Activated CD4-positive, CD25-positive, alpha-beta regulatory T cell treated with anti-CD3 and anti-CD28 coated beads, Interleukin-2, amount 50 U/mL, for 72 hours (primary cell): Measurements from ENCODE around the gene TFCP2L1.
A peak's percentile ranks its signal among the peaks of the same experiment; 100 is the strongest.

Source experiments
- DNase-seq: peaks from one replicate; pipeline ENCODE4 v3.0.0; 2021

Gene TFCP2L1

GRCh38 chr2:121212661-121213325 is 72.2 kb downstream of the TFCP2L1 start:
- DNase-seq, result no peak

GRCh38 chr2:121211689-121212151 is 73.3 kb downstream of the TFCP2L1 start:
- no peak for DNase-seq

GRCh38 chr2:121211251-121211650 is 73.8 kb downstream of the TFCP2L1 start:
- DNase-seq, result no peak

GRCh38 chr2:121210691-121211090 is 74.3 kb downstream of the TFCP2L1 start:
- DNase-seq, result no peak

DNA sequence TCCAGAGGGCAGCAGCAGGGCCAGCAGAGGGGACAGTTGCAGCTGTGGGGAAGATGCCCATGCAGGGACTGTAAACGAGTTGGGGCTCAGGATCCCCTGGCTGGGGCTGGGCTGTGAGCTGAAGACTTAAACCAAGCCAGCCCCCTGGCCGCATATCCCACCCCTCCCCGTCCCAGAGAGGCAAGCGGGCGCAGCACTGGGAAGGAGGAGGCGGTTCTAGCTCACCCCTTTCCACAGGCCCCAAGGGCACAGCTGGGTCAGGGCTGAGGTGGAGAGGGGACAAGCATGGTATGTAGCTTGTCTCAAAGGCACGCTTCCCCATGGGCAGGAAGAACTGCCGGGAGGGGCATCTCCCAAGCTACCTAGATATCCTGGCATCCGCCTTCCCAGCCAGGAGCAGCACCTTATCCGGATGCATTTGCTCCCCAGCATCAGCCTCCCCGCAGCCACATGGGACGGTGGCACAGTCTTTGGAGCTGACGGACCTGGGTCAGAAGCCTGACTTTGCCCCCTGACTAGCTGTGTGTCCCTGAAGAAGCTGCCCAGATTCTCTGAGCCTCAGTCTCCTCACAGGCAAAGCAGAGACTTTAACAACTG is 75.9 kb downstream of the TFCP2L1 start:
- DNase-seq, result no peak

- no peak for DNase-seq
These were observed 77.5 kb downstream of the TFCP2L1 start for GRCh38 chr2:121207494-121207893.

- no peak for DNase-seq
These were observed 79.6 kb downstream of the TFCP2L1 start for GRCh38 chr2:121205321-121205942.

DNA sequence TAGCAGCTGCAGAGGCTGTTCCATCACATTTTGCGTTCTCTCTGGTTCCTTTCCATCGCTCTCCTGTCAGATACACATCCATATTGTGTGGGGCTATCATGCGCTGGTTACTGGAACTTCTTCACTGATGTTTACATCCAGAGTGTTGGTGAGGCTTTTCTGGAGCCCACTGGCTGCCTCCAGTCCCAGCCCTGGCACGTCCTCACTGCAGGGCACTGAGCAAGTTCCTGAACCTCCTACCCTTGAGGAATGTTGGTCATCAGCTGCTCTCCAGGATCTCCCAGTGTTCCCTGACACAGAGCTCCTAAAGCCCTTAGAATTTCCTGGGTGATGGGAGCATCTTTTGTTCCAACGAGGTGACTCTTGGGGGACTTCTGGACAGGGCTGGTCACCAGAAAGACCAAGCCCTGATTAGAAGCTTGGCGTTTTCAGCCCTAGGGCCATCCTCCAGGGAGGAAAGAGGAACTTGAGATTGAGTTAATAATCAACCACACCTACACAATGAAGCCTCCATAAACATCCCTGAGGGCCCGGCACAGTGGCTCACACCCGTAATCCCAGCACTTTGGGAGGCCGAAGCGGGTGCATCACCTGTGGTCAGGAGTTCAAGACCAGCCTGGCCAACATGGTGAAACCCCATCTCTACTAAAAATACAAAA is 81.3 kb downstream of the TFCP2L1 start:
- DNase-seq, result no peak

GRCh38 chr2:121202541-121203310 is 82.3 kb downstream of the TFCP2L1 start:
- no peak for DNase-seq

DNA sequence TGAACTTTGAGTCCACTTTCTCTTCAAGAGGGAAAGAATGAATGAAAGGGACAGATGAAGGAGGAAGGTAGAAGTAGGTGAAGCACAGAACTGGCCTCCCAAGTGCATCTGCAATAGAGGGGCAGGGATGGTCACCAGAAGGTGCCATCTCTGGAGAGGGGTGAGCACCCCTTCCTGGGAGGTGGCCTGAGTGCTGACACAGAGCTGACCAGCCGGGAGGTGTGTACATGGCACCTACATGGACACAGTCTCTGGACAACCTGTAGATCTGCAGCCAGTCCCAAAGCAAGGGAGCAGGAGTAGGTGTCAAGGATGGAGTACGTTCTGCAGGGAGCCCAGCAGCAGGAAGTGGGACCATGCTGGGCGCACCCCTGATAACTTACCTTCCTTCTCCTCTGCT is 83.2 kb downstream of the TFCP2L1 start:
- no peak for DNase-seq

GRCh38 chr2:121200419-121201315 is 84.3 kb downstream of the TFCP2L1 start:
- peak; percentile 9 for DNase-seq

GRCh38 chr2:121200011-121200347 is 85.0 kb downstream of the TFCP2L1 start:
- peak; percentile 9 for DNase-seq

DNA sequence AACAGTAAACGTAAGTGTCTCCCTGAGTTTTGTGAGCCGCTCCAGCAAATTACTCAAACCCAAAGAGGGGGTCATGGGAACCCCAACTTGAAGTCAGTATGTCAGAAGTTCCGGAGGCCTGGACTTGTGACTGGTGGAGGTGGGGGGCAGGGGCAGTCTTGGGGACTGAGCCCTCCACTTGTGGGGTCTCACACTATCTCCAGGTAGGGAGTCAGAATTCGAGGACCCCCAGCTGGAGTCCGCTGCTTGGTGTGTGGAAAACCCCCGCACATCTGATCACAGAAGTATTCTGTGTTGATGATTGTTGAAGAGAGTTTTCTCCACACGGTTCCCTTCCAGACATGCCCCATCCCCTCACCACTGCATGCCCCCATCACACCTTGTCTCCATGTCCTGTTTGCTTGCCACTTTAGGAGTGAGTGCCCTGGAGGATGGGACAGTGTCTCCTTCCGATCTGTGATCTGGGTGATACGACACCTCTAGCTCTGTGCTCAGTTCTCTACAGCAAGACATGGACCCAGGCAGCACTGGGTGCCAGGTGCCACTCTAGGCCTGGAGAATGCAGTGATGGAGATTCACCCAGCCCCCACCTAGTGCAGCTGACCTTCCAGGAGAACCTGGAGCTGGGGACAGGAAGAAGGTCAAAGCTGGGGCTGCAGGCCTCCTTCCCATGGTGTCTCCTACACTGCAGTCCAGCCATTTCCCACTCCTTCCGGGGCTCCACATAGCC is 85.6 kb downstream of the TFCP2L1 start:
- peak; percentile 17 for DNase-seq

GRCh38 chr2:121197369-121198091 is 87.5 kb downstream of the TFCP2L1 start:
- DNase-seq, result no peak

DNA sequence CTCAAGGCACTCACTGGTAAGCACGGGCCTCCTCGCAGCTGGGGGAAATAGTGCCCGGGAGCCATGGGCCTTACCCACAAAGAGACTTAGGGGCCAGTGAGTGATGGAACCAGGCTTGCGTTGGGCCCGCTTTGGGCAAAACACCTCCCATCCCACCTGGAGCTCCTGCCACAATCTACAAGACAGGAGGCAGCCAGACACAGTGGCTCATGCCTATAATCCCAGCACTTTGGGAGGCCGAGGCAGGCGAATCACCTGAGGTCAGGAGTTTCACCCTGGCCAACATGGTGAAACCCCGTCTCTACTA is 88.2 kb downstream of the TFCP2L1 start:
- no peak for DNase-seq

GRCh38 chr2:121196132-121196848 is 88.7 kb downstream of the TFCP2L1 start:
- DNase-seq, result no peak

GRCh38 chr2:121195036-121195435 is 90.0 kb downstream of the TFCP2L1 start:
- DNase-seq, result no peak

- no peak for DNase-seq
These were observed 90.4 kb downstream of the TFCP2L1 start for GRCh38 chr2:121194626-121195025.

GRCh38 chr2:121193185-121193584 is 91.8 kb downstream of the TFCP2L1 start:
- DNase-seq, result no peak

DNA sequence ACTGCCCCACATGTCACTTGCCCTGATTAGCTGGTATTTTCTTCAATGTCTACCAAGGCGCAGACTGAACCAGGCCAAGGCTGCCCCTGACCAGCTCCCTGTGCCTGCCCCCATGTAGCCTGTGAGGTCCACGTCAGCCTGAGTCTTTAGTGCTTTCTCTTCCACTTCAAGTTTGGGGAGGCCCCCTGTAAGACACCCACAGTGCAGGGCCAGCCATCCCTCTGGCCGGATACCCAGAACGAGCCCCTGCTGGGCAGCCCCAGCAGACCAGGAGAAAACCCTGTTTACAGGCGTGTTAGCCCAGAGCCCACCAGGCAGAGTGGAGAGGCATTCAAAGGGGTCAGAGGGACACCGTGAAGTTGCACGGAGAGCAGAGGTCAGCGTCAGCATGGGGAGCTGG is 92.4 kb downstream of the TFCP2L1 start:
- DNase-seq, result no peak
